ENCODE results near the gene TBCA.
"Not testable (repeated sequence)": the region's sequence is repeated elsewhere in the genome, so short reads cannot be mapped to it uniquely, and the experiment has no call there.

The TBCA gene

GRCh38 chr5:77772729-77773128 is 3.4 kb downstream of the TBCA start:
- DNase-seq (ENCODE audit: low spot score) = no peak

- DNase-seq (ENCODE audit: low spot score) = no peak
Measured at GRCh38 chr5:77771452-77771851, 4.7 kb downstream of the TBCA start.

GRCh38 chr5:77770293-77771005 is 5.7 kb downstream of the TBCA start:
- DNase-seq (ENCODE audit: low spot score) = no peak

GRCh38 chr5:77768978-77769377 is 7.2 kb downstream of the TBCA start:
- no peak for DNase-seq (ENCODE audit: low spot score)

GRCh38 chr5:77767301-77767700 is 8.8 kb downstream of the TBCA start:
- no peak for DNase-seq (ENCODE audit: low spot score)

- no peak for DNase-seq (ENCODE audit: low spot score)
Measured at GRCh38 chr5:77761606-77762005, 14.5 kb downstream of the TBCA start.

GRCh38 chr5:77758141-77758938 is 17.8 kb downstream of the TBCA start:
- DNase-seq (ENCODE audit: low spot score) = no peak

GRCh38 chr5:77751328-77752023 is 24.7 kb downstream of the TBCA start:
- DNase-seq (ENCODE audit: low spot score) = no peak

GRCh38 chr5:77750928-77751327 is 25.2 kb downstream of the TBCA start:
- DNase-seq (ENCODE audit: low spot score) = not testable (repeated sequence)

GRCh38 chr5:77748160-77748559 is 28.0 kb downstream of the TBCA start:
- DNase-seq (ENCODE audit: low spot score) = no peak

- no peak for DNase-seq (ENCODE audit: low spot score)
Measured at GRCh38 chr5:77744116-77744515, 32.0 kb downstream of the TBCA start.

- no peak for DNase-seq (ENCODE audit: low spot score)
Measured at GRCh38 chr5:77743181-77743580, 33.0 kb downstream of the TBCA start.

- no peak for DNase-seq (ENCODE audit: low spot score)
Measured at GRCh38 chr5:77741608-77742007, 34.5 kb downstream of the TBCA start.

GRCh38 chr5:77734885-77735284 is 41.3 kb downstream of the TBCA start:
- DNase-seq (ENCODE audit: low spot score) = no peak

GRCh38 chr5:77733130-77733529 is 43.0 kb downstream of the TBCA start:
- DNase-seq (ENCODE audit: low spot score) = no peak

- no peak for DNase-seq (ENCODE audit: low spot score)
Measured at GRCh38 chr5:77727190-77727589, 48.9 kb downstream of the TBCA start.

- DNase-seq (ENCODE audit: low spot score) = no peak
Measured at GRCh38 chr5:77725616-77726015, 50.5 kb downstream of the TBCA start.

- DNase-seq (ENCODE audit: low spot score) = no peak
Measured at GRCh38 chr5:77724934-77725333, 51.2 kb downstream of the TBCA start.

GRCh38 chr5:77719666-77720363 is 56.3 kb downstream of the TBCA start:
- DNase-seq (ENCODE audit: low spot score) = no peak

- peak; percentile 18 for DNase-seq (ENCODE audit: low spot score)
Measured at GRCh38 chr5:77718934-77719610, 57.1 kb downstream of the TBCA start.

- DNase-seq (ENCODE audit: low spot score) = no peak
Measured at GRCh38 chr5:77709993-77710685, 66.0 kb downstream of the TBCA start.

Measured in CD4-positive, alpha-beta T cell treated with Interleukin-15 for 4 hours (primary cell).